HepG2 (cell line): ENCODE results near the gene SERTAD3. TPM values are rescaled to one million over a fixed set of nuclear protein-coding genes. Genes with fewer than 3 reads are reported as not detected.

Source experiments
- ETV5 ChIP-seq: IDR thresholded peaks from 2 replicates; pipeline ENCODE4 v1.6.1; 2018; ENCODE audit warnings: missing biosample characterization, missing genetic modification reagents, inconsistent platforms, borderline replicate concordance
- FOXJ3 ChIP-seq: sonication (generic); formaldehyde crosslinking; IDR thresholded peaks from 2 replicates; pipeline ENCODE4 v1.4.0; 2020; ENCODE audit warnings: missing genetic modification reagents, mild to moderate bottlenecking, borderline replicate concordance
- GLI4 ChIP-seq: sonication (generic); formaldehyde crosslinking; IDR thresholded peaks from 2 replicates; pipeline ENCODE4 v1.5.1; 2020; ENCODE audit warnings: missing genetic modification reagents, mild to moderate bottlenecking, moderate library complexity, borderline replicate concordance
- HES4 ChIP-seq: sonication (generic); formaldehyde crosslinking; IDR thresholded peaks from 2 replicates; pipeline ENCODE4 v1.9.0; 2021; ENCODE audit warnings: mild to moderate bottlenecking, missing genetic modification reagents, borderline replicate concordance
- NCOR1 ChIP-seq: fragments of 200-600 bp; sonication (generic); IDR thresholded peaks from 2 replicates; pipeline ENCODE4 v1.7.0; 2017; ENCODE audit warnings: antibody characterized with exemption, low read length, borderline replicate concordance
- PHF8 ChIP-seq: sonication (generic); formaldehyde crosslinking; IDR thresholded peaks from 2 replicates; pipeline ENCODE4 v1.5.0; 2020; ENCODE audit warnings: missing genetic modification reagents
- POLR2AphosphoS2 ChIP-seq: IDR thresholded peaks from 2 replicates; pipeline ENCODE4 v1.6.1; 2011; ENCODE audit warnings: low read depth, low read length, improper control_type of control experiment
- RFX3 ChIP-seq: IDR thresholded peaks from 2 replicates; pipeline ENCODE4 v1.6.1; 2016; ENCODE audit warnings: missing biosample characterization, missing genetic modification reagents
- RNF2 ChIP-seq: fragments of 450-650 bp; conservative IDR thresholded peaks from 2 replicates; pipeline ENCODE4 v1.6.1; 2016; ENCODE audit warnings: low read depth
- SMAD9 ChIP-seq: sonication (generic); formaldehyde crosslinking; IDR thresholded peaks from 2 replicates; pipeline ENCODE4 v1.5.1; 2020; ENCODE audit warnings: mild to moderate bottlenecking, missing genetic modification reagents
- SNAI1 ChIP-seq: sonication (generic); formaldehyde crosslinking; IDR thresholded peaks from 2 replicates; pipeline ENCODE4 v1.5.0; 2020; ENCODE audit warnings: mild to moderate bottlenecking, missing genetic modification reagents, borderline replicate concordance
- TBL1XR1 ChIP-seq: fragments of 150-350 bp; IDR thresholded peaks from 2 replicates; pipeline ENCODE4 v1.6.1; 2014; ENCODE audit warnings: borderline replicate concordance, low read length; ENCODE audit not compliant: partially characterized antibody
- THAP8 ChIP-seq: sonication (generic); formaldehyde crosslinking; IDR thresholded peaks from 2 replicates; pipeline ENCODE4 v1.5.1; 2020; ENCODE audit warnings: missing genetic modification reagents, mild to moderate bottlenecking, borderline replicate concordance
- ZBTB39 ChIP-seq: sonication (generic); formaldehyde crosslinking; IDR thresholded peaks from 2 replicates; pipeline ENCODE4 v1.5.0; 2020; ENCODE audit warnings: missing genetic modification reagents
- ZFP37 ChIP-seq: sonication (generic); formaldehyde crosslinking; IDR thresholded peaks from 2 replicates; pipeline ENCODE4 v1.4.0; 2020; ENCODE audit warnings: missing genetic modification reagents, borderline replicate concordance
- ZNF274 ChIP-seq: sonication (generic); formaldehyde crosslinking; IDR thresholded peaks from 2 replicates; pipeline ENCODE4 v1.5.1; 2020; ENCODE audit warnings: mild to moderate bottlenecking, missing genetic modification reagents
- ZNF280D ChIP-seq: sonication (generic); formaldehyde crosslinking; IDR thresholded peaks from 2 replicates; pipeline ENCODE4 v1.5.1; 2020; ENCODE audit warnings: mild to moderate bottlenecking, missing genetic modification reagents
- ZNF451 ChIP-seq: sonication (generic); formaldehyde crosslinking; IDR thresholded peaks from 2 replicates; pipeline ENCODE4 v1.5.0; 2020; ENCODE audit warnings: mild to moderate bottlenecking, missing genetic modification reagents
- ZNF709 ChIP-seq: sonication (generic); formaldehyde crosslinking; IDR thresholded peaks from 2 replicates; pipeline ENCODE4 v1.5.0; 2020; ENCODE audit warnings: mild to moderate bottlenecking, missing genetic modification reagents
- ZNF746 ChIP-seq: sonication (generic); formaldehyde crosslinking; IDR thresholded peaks from 2 replicates; pipeline ENCODE4 v1.8.0; 2022; ENCODE audit warnings: mild to moderate bottlenecking, missing genetic modification reagents
- ZNF773 ChIP-seq: sonication (generic); formaldehyde crosslinking; IDR thresholded peaks from 2 replicates; pipeline ENCODE4 v1.4.0; 2020; ENCODE audit warnings: missing genetic modification reagents, borderline replicate concordance
- ZNF788 ChIP-seq: sonication (generic); formaldehyde crosslinking; IDR thresholded peaks from 2 replicates; pipeline ENCODE4 v1.5.0; 2020; ENCODE audit warnings: mild to moderate bottlenecking, missing genetic modification reagents, borderline replicate concordance
- ZSCAN22 ChIP-seq: sonication (generic); formaldehyde crosslinking; IDR thresholded peaks from 2 replicates; pipeline ENCODE4 v1.4.0; 2020; ENCODE audit warnings: mild to moderate bottlenecking, missing genetic modification reagents
- polyA plus RNA-seq, 8 experiments: library from polyadenylated mRNA; depleted of rRNA in 3 of 8; stranded (reverse) in 7 of 8; unstranded in 1 of 8; fragments of >200 nt; fragmentation: Illumina TruSeq in 4 of 8; extraction: Trizol in 4 of 8; gene quantifications; 2 replicates each; pipeline versions ENCODE4 v1.2.1 to v1.2.3, GENCODE V29; 2011 to 2016; ENCODE audit warnings: low read depth in 4 of 8, missing spikeins in 1 of 8, mixed read lengths in 1 of 8; ENCODE audit not compliant: insufficient read depth in 1 of 8
- total RNA-seq, 5 experiments: library from RNA; depleted of rRNA; stranded (reverse); fragments of >200 nt; fragmentation: Illumina TruSeq; extraction: Trizol; gene quantifications; 2 replicates each; pipeline ENCODE4 v1.2.3, GENCODE V29; 2016; ENCODE audit warnings: low read depth in 1 of 5

The SERTAD3 gene
- total and polyA plus RNA-seq, 2 of the 13 experiments (the other 11 are each of a cell fraction or from before 2014, with no cell fraction given): 9.6 to 16.9 TPM

GRCh38 chr19:40443131-40443999 is 770 bp downstream of the SERTAD3 start (continued):
- no peak for TF ChIP-seq ZNF746
- 0 out of 2 replicates have a peak, but pooled peaks have one; percentile 31 for TF ChIP-seq ZNF773
- TF ChIP-seq PHF8: peak; percentile 45; the same call in 1 of the 2 replicates
- no peak for TF ChIP-seq GLI4 (CRISPR knock-in tag)
- no peak for TF ChIP-seq SMAD9 (CRISPR knock-in tag)
- TF ChIP-seq ZNF451 (CRISPR knock-in tag): no peak
- no peak for TF ChIP-seq ZNF709 (CRISPR knock-in tag)
- TF ChIP-seq ZNF274: no peak
- 0 out of 2 replicates have a peak, but pooled peaks have one; percentile 44 for TF ChIP-seq ZFP37
- no peak for TF ChIP-seq ZNF280D
- no peak for TF ChIP-seq ZBTB39
- TF ChIP-seq HES4 (CRISPR knock-in tag): no peak
- TF ChIP-seq ZNF788: peak; percentile 44; the same call in 1 of the 2 replicates
- no peak for TF ChIP-seq ZSCAN22
- TF ChIP-seq TBL1XR1: no peak
- TF ChIP-seq NCOR1: no peak; the same call in 1 of the 2 replicates
- no peak for TF ChIP-seq POLR2AphosphoS2
- TF ChIP-seq RFX3 (CRISPR knock-in tag): no peak
- TF ChIP-seq FOXJ3: no peak
- TF ChIP-seq THAP8 (CRISPR knock-in tag): no peak
- no peak for TF ChIP-seq SNAI1
- TF ChIP-seq RNF2: no peak
- 0 out of 2 replicates have a peak, but pooled peaks have one; percentile 39 for TF ChIP-seq ETV5 (CRISPR knock-in tag)
